Measurements from ENCODE around the gene RSPO4.

RSPO4 gene

GRCh38 chr20:910870-911770, 91.0 kb downstream of the RSPO4 start:
- no peak for TF ChIP-seq CTCF (IDR thresholded peaks at IDR 0.05; ENCODE audit: control extremely low read depth, extremely low read depth, low read depth, missing control alignments)
- CTCF ChIA-PET = interaction anchor here (1.1 kb wide), 1 partner anchor 45 kb away, joined by 3 read pairs; no protein-coding TSS in a partner anchor
- POLR2A ChIA-PET = no interaction called here
- no peak for DNase-seq (ENCODE audit: extremely low spot score)

DNA sequence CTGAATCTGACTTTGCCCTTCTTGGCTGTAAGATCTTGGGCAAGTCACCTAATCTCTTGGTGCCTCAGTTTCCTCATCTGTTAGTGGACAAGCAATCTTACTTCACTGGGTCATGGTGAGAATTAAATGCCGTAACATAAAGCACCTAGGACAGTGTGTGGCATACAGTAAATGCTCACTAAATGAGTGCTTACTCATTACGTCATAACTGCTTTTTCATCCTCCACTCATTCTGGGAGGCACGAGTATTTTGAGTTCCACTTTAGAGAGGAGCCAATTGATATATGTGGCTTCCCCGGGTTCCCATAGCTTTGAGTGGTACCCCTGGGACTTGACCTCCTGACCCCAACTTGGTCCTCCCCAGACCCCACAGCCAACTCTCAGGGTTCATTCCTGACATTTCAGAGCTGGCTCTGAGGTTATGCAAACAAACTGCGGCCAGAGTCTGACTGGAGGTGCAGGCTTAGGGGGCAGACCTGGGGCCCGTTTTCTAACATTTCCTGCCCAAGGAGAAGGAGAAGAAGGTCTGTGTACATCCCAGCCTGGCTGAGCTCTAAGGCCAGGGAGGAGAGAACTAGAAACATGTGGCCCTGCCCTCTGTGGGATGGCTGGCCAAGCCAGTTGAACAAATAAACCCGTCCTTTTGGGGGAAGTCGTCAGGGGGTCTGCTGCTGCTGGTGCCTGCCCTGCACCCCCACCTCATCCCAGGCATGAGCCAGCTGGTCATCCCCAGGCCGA, 91.8 kb downstream of the RSPO4 start:
- ChIA-PET POLR2A (no interaction called here), CTCF (interaction anchor here (0.9 to 1.1 kb wide), 2 partner anchors 16 to 46 kb away, joined by 3 read pairs; no protein-coding TSS in a partner anchor)
- TF ChIP-seq CTCF (IDR thresholded peaks at IDR 0.05; ENCODE audit: control extremely low read depth, extremely low read depth, low read depth, missing control alignments) = no peak
- no peak for DNase-seq (ENCODE audit: extremely low spot score)

GRCh38 chr20:909641-910040, 92.5 kb downstream of the RSPO4 start:
- ChIA-PET CTCF (interaction anchor here (0.8 to 1.1 kb wide), 3 partner anchors 15 to 94 kb away, joined by 3 read pairs; no protein-coding TSS in a partner anchor), POLR2A (no interaction called here)

More at GRCh38 chr20:909641-910040, 92.5 kb downstream of the RSPO4 start:
- TF ChIP-seq CTCF (IDR thresholded peaks at IDR 0.05; ENCODE audit: control extremely low read depth, extremely low read depth, low read depth, missing control alignments) = no peak
- DNase-seq (ENCODE audit: extremely low spot score) = no peak
